Measurements from ENCODE around the gene SLX4.

The SLX4 gene

DNA sequence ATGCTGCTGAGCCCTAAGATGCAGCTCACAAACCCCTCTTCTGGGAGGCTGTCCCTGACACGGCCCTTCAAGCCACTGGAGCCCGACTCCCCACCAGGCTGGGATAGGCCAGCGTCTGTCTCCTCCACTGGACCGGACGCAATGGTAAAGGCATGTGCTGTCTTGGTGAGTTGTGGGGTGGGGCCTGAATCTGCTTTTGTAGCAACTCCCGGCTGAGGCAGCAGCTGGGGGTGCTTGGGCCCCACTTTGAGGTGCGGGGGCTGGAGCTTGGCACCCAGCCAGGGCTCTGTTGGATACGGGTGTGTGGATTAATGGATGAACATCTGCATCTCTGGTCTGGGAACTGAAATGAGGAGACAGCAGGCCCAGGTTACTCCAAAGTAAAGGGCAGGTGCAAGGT, 30.7 kb downstream of the SLX4 start:
- TF ChIP-seq SIN3A (IDR thresholded peaks at IDR 0.05; ENCODE audit: borderline replicate concordance, insufficient read depth, low read length) (no peak), FOXP2 (optimal IDR thresholded peaks at IDR 0.05; ENCODE audit: borderline replicate concordance, extremely low read depth, extremely low read length, insufficient read depth) (no peak), TAF1 (IDR thresholded peaks at IDR 0.05; ENCODE audit: borderline replicate concordance, insufficient read depth, low read length) (no peak), POLR2AphosphoS5 (IDR thresholded peaks at IDR 0.05; ENCODE audit: low read depth, low read length) (no peak)
- TF ChIP-seq, protein P1, sequence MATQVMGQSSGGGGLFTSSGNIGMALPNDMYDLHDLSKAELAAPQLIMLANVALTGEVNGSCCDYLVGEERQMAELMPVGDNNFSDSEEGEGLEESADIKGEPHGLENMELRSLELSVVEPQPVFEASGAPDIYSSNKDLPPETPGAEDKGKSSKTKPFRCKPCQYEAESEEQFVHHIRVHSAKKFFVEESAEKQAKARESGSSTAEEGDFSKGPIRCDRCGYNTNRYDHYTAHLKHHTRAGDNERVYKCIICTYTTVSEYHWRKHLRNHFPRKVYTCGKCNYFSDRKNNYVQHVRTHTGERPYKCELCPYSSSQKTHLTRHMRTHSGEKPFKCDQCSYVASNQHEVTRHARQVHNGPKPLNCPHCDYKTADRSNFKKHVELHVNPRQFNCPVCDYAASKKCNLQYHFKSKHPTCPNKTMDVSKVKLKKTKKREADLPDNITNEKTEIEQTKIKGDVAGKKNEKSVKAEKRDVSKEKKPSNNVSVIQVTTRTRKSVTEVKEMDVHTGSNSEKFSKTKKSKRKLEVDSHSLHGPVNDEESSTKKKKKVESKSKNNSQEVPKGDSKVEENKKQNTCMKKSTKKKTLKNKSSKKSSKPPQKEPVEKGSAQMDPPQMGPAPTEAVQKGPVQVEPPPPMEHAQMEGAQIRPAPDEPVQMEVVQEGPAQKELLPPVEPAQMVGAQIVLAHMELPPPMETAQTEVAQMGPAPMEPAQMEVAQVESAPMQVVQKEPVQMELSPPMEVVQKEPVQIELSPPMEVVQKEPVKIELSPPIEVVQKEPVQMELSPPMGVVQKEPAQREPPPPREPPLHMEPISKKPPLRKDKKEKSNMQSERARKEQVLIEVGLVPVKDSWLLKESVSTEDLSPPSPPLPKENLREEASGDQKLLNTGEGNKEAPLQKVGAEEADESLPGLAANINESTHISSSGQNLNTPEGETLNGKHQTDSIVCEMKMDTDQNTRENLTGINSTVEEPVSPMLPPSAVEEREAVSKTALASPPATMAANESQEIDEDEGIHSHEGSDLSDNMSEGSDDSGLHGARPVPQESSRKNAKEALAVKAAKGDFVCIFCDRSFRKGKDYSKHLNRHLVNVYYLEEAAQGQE (IDR thresholded peaks at IDR 0.05; ENCODE audit: insufficient read depth in 1 of 2, low read depth in 2 of 2, low read length in 2 of 2): no peak

GRCh38 chr16:3580251-3580651, 31.2 kb downstream of the SLX4 start:
- TF ChIP-seq TAF1 (IDR thresholded peaks at IDR 0.05; ENCODE audit: borderline replicate concordance, insufficient read depth, low read length): no peak
- TF ChIP-seq, protein P1 (IDR thresholded peaks at IDR 0.05; ENCODE audit: insufficient read depth in 1 of 2, low read depth in 2 of 2, low read length in 2 of 2): no peak
- TF ChIP-seq POLR2AphosphoS5 (IDR thresholded peaks at IDR 0.05; ENCODE audit: low read depth, low read length): no peak
- no peak for TF ChIP-seq FOXP2 (optimal IDR thresholded peaks at IDR 0.05; ENCODE audit: borderline replicate concordance, extremely low read depth, extremely low read length, insufficient read depth)
- no peak for TF ChIP-seq SIN3A (IDR thresholded peaks at IDR 0.05; ENCODE audit: borderline replicate concordance, insufficient read depth, low read length)

DNA sequence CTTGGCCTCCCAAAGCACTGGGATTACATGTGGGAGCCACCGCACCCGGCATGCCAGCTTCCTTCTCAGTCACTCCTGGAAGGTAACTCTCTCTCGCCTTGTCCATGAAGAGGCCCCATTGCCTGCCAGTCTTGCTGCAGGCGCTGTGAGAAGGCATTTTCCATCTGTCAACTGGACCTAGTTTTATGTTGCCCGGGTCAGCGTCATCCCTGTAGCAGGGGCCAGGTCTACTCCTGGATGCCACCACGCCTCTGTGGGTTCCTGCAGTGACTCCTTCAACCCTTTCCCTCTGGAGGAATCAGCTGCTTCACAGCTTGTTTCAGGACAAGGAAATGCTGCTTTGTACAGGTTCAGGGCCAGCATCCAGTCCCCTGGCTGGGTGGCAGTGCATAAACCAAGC, 31.6 kb downstream of the SLX4 start:
- no peak for TF ChIP-seq FOXP2 (optimal IDR thresholded peaks at IDR 0.05; ENCODE audit: borderline replicate concordance, extremely low read depth, extremely low read length, insufficient read depth)
- TF ChIP-seq SIN3A (IDR thresholded peaks at IDR 0.05; ENCODE audit: borderline replicate concordance, insufficient read depth, low read length): no peak
- no peak for TF ChIP-seq POLR2AphosphoS5 (IDR thresholded peaks at IDR 0.05; ENCODE audit: low read depth, low read length)
- no peak for TF ChIP-seq TAF1 (IDR thresholded peaks at IDR 0.05; ENCODE audit: borderline replicate concordance, insufficient read depth, low read length)
- TF ChIP-seq, protein P1 (IDR thresholded peaks at IDR 0.05; ENCODE audit: insufficient read depth in 1 of 2, low read depth in 2 of 2, low read length in 2 of 2): no peak

DNA sequence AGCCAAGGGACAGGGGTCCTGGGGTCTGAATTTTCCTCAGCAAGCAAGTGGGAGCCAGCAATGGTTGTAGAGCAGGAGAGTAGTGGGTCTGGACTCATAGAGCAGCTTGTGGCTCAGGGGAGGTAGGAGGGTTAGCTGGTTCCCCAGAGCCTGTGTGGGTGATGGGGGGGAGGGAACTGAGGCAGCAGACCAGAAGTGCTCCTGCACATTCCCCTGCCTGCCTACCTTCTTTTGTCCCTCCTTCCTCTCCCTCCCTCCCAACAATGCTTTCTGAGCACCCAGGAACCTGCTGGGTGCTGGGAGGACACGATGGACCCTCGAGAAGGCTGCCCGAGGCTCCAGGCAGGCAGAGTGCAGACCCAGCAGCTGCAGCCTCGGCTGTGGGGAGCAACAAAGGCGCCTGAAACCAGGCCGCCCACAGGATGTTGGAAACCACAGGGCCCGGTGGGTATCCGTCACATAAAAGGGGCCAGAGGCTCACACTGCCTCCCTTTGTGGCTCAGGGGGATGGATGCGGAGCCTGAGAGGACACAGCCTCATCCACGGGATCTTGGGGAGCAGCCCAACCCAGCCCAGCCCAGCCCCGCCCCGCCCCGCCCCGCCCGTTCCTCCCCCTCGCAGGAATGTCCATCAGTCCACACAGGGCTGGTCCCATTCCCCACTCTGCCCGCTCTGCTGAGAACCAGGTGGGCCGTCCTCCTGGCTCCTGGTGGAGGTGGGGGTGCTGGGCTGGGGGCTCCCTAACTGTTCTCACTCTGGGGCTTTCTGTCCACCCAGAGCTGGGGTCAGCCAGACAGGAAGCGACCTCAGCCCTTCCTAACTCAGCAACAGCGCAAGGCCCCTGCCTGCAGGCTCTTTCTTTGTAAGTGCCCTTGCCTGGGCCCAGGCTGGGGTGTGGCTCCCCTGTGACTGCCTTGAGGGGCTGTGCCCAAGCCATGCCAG, 32.5 kb downstream of the SLX4 start:
- TF ChIP-seq FOXP2 (optimal IDR thresholded peaks at IDR 0.05; ENCODE audit: borderline replicate concordance, extremely low read depth, extremely low read length, insufficient read depth): no peak
- no peak for TF ChIP-seq TAF1 (IDR thresholded peaks at IDR 0.05; ENCODE audit: borderline replicate concordance, insufficient read depth, low read length)
- TF ChIP-seq, protein P1 (IDR thresholded peaks at IDR 0.05; ENCODE audit: insufficient read depth in 1 of 2, low read depth in 2 of 2, low read length in 2 of 2): no peak
- TF ChIP-seq SIN3A (IDR thresholded peaks at IDR 0.05; ENCODE audit: borderline replicate concordance, insufficient read depth, low read length): no peak
- no peak for TF ChIP-seq POLR2AphosphoS5 (IDR thresholded peaks at IDR 0.05; ENCODE audit: low read depth, low read length)
